ENCODE data around the gene FPGT. TPM values are rescaled to one million over a fixed set of nuclear protein-coding genes. Genes with fewer than 3 reads are reported as not detected.
A peak's percentile ranks its signal among the peaks of the same experiment; 100 is the strongest.

The FPGT gene
- total and polyA plus RNA-seq, 9 of the 15 experiments (the other 6 are each of a cell fraction or from before 2014, with no cell fraction given), result 11.6 to 24.3 (median 22.5) TPM

- TF ChIP-seq FOXA1 (IDR thresholded peaks at IDR 0.05; ENCODE audit: borderline replicate concordance) (no peak), ARID3B (CRISPR knock-in tag; IDR thresholded peaks at IDR 0.05; ENCODE audit: borderline replicate concordance) (no peak), MTA1 (IDR thresholded peaks at IDR 0.05; ENCODE audit: borderline replicate concordance) (no peak), TFE3 (CRISPR knock-in tag; IDR thresholded peaks at IDR 0.05) (no peak), ZNF707 (CRISPR knock-in tag; conservative IDR thresholded peaks at IDR 0.05) (no peak), ZNF77 (CRISPR knock-in tag; IDR thresholded peaks at IDR 0.05) (no peak), ARID2 (IDR thresholded peaks at IDR 0.05) (no peak), SRF (CRISPR knock-in tag; IDR thresholded peaks at IDR 0.05) (no peak), PYGO2 (tag; IDR thresholded peaks at IDR 0.05) (no peak), THRAP3 (IDR thresholded peaks at IDR 0.05; ENCODE audit: borderline replicate concordance) (no peak), NFE2 (IDR thresholded peaks at IDR 0.05; ENCODE audit: low read depth) (no peak), NBN (IDR thresholded peaks at IDR 0.05; ENCODE audit: low read depth) (no peak), ZBTB12 (CRISPR knock-in tag; IDR thresholded peaks at IDR 0.05) (no peak), HOXB6 (CRISPR knock-in tag; IDR thresholded peaks at IDR 0.05; ENCODE audit: borderline replicate concordance) (no peak), CREB3 (tag; conservative IDR thresholded peaks at IDR 0.05; ENCODE audit: low read depth) (no peak), ETS1 (conservative IDR thresholded peaks at IDR 0.05; ENCODE audit: control insufficient read depth, low read depth, low read length) (no peak), FOXP1 (CRISPR knock-in tag; IDR thresholded peaks at IDR 0.05) (no peak), NCOA1 (IDR thresholded peaks at IDR 0.05; ENCODE audit: low read depth) (no peak), ZFP36 (IDR thresholded peaks at IDR 0.05; ENCODE audit: low read depth, low read length, partially characterized antibody) (no peak), ZBTB1 (CRISPR knock-in tag; IDR thresholded peaks at IDR 0.05; ENCODE audit: borderline replicate concordance, low read depth) (no peak), RBFOX2 (IDR thresholded peaks at IDR 0.05; ENCODE audit: low read depth, low read length) (peak; percentile 89), CXXC5 (CRISPR knock-in tag; IDR thresholded peaks at IDR 0.05) (peak; percentile 80)
These were observed at the start of gene FPGT, which contains the start of gene LRRIQ3 (continued) for GRCh38 chr1:74197657-74198552.

All from K562 (cell line).